NCI-H2081 treated with DMSO at 0.1 percent for 48 hours (cell line): ENCODE measurements around the gene TSTD2.

ENCODE experiments used
- DNase-seq: peaks from one replicate; lab custom pipeline; 2025; lab: John Stamatoyannopoulos, UW

The TSTD2 gene

DNA sequence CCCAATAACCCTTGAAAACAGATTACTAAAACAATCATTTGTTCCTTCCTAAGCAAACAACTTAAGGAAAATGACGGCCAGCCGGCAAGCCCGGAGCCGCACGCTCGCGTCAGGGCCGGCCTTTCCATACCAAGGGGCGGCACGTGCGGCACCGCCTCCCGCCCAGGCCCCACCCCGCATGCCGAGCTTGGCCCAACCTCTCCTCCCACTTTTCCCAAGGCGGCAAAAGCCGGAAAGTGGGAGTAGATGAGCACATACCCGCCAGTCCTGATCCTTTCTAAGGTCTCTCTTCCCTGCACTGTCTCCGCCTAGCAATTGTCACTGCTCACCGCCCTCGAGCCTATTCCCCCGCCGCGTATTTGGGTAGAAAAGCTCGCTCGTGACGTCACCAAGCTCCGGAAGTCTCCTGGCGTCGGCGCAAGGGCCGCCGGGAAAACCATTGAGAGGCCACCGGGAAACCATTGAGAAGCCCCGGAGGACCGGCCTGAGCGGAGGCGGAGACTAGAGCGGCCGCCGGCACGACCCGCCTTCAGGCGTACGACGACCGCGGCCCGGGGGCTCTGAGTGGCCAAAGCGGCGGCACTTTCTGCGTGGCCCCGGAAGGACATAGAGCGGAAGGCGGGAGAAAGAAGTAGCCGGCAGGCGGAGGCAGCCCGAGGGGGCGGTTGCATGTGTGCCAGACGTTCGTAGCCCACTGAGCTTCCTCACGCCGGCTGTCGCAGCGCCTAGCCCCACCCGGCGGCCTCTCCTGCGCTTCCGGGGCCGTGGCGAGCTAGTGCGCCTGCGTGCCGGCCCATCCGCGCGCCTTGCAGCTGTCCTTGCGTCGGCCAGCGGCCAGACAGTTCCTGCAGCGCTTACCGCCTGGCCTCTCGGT, at the start of gene TSTD2, which contains the start of gene NCBP1:
Gene TSTD2 (minus strand): TSS at position 384 of the 874 bp plus-strand sequence. CDS start 5,806 bp downstream, outside the sequence.
Gene NCBP1 (plus strand): TSS at position 837 of the 874 bp plus-strand sequence. CDS start 61 bp downstream, outside the sequence.
- peak; percentile 95 for DNase-seq

DNA sequence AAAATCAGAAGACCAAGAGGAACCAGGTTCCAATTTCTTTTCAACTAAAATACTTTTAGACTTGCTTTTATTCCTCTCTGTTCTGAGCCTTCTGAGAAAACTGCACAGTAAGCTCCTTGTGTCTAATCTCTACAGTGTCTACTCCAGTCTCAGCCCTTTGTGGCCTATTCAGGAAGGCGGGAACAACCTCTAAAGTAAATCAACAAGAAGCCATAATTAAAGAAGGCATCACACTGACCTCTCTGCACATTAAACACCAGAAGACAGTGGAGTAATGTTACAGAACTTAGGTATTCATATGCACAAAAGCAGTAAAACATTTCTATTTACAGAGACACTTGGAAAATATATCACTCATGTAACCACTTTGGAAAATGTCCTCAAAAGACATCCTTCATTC, 49.1 kb upstream of the TSTD2 start:
- DNase-seq: no peak

- DNase-seq: no peak
Measured at GRCh38 chr9:97675655-97676054, 42.5 kb upstream of the TSTD2 start.

DNA sequence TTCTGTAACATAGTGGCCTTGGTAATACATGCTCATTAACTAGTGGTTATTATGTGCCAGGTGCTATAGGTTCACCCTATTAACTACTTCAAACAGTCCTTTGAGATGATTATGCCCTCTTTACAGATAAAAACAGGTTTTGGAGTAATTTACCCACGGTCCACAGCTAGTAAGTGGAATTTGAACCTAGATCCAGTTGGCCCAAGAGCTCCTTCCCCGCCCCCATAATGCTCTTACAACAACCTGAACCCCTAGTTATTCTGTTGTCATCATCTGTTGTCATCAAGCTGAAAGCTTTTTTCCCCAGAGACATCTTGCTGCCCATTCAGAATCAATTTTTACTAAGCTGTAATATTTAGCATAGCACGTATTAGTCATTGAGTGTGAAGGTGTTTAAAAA, 40.8 kb upstream of the TSTD2 start:
- no peak for DNase-seq

- no peak for DNase-seq
Measured at GRCh38 chr9:97672403-97672802, 39.2 kb upstream of the TSTD2 start.

- DNase-seq: no peak
Measured at GRCh38 chr9:97670586-97670985, 37.4 kb upstream of the TSTD2 start.

DNA sequence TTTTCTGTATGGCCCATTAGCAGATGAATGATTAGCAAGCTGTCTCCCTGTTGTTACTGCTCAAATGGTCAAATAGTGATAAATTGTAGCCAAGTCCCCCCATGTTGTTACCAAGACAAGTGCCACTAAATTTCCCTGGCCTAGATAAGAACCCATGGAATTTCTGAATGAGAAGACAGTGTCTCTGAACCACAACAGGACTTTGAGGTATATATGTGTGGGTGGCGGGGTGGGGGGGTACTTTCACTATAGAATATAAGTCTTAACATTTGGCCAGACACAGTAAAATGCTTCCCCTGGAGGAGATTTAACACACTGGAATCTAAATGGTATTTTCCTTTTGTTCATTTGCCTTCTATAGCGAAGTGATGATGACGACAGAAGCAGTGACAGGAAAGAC, 35.3 kb upstream of the TSTD2 start:
- no peak for DNase-seq

GRCh38 chr9:97666907-97667686, 33.9 kb upstream of the TSTD2 start:
- DNase-seq: no peak

DNA sequence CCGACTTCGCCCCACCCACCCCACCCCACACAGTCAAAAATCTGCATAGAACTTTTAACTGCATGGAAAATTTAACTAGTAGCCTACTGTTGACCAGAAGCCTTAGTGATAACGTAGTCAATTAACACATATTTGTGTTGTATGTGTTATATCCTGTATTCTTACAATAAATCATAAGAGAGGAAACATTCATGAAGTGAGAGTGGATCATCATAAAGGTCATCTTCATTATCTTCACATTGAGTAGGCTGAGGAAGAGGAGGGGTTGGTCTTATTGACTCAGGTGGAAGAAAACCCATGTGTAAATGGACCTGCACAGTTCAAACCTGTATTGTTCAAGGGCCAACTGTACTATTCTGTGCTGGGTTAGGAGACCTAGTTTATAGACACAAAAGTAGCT, 32.6 kb upstream of the TSTD2 start:
- DNase-seq: no peak

DNA sequence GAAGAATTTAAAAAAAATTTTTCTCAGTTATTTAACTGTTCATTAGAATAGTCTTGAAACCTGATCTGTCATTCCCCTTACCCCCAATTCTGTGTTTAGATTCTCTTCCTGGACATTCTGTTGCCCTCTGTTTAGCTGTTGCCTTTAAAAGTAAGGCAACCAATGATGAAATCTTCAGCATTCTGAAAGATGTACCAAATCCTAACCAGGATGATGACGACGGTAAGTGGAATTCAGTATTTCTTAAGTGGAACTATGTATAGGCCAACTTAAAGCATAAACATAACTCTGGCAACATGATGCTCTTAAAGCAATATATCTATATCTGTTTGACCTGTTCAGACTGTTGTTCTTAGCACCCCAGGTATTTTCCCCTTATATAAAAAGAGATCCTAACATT, 27.7 kb upstream of the TSTD2 start:
- no peak for DNase-seq

- DNase-seq: no peak
Measured at GRCh38 chr9:97660340-97660739, 27.2 kb upstream of the TSTD2 start.

DNA sequence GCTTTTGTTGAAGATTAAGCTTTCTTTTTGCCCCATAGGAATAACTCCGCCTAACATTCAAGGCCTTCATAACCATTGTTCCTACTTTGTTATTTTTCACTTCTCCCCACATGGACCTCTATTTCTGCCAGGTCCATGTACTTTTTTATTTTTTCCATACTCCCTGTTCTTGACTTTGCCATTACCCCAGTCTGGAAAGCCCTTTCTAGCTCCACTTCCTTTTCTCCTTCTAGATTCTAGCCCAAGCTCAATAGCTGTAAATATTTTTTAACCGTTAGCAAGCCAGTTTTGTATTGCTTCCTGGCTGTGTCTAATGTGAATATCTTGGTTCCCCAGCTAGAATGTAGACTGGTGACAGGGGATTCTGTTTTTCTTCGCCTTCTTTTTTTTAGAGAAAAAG, 26.6 kb upstream of the TSTD2 start:
- DNase-seq: no peak

- no peak for DNase-seq
Measured at GRCh38 chr9:97658707-97659106, 25.5 kb upstream of the TSTD2 start.

DNA sequence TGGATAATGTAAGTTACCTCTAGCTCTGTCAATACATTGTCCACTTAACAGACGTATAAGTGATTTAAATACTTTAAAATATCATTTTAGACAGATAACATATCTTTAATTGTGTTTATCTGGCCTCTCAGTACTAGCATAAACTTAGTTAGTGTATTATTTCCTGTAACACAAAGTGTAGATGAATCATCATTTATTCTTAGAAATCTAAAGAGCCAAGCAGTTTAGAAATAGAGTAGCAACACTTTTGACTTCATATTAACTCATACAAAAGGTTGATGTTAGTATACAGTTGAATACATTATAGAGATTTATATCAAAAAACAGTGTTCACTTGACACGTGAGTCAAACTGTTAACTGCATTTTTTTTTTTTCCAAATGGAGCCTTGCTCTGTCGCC, 18.5 kb upstream of the TSTD2 start:
- no peak for DNase-seq

DNA sequence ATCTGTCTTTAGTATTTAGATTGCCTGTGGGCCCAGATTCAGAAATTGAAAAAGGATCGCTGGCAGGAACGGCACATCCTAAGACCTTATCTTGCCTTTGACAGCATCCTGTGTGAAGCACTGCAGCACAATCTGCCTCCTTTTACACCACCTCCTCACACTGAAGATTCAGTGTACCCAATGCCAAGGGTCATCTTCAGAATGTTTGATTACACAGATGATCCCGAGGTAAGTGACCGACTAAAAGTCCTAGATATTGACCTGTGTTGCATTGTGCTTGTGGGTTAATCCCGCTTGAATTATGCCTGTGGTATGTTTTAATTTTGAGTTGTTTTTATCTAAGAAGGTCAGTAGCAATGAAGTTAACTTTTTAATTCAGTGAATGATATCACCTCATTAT, 14.8 kb upstream of the TSTD2 start:
- DNase-seq: no peak

GRCh38 chr9:97645720-97646119, 12.6 kb upstream of the TSTD2 start:
- DNase-seq: no peak

DNA sequence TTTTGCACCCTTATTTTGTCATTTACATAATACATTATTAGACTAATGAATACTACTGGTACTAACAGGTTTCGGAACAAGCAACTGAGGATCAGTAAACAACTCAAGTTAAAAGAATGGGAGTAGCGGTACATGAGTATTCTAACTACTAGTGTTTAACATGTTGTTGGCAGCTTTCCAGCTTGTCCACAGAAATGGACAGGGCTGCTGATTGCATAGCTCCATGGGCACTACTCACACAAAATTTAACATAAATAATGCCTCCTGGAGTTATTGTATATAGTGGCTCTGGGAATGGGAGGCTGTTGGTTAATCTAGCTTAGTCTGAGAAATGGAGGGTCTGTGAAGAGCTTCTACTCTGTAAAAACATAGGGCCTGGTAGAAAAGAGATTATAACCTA, 7.2 kb upstream of the TSTD2 start:
- no peak for DNase-seq

DNA sequence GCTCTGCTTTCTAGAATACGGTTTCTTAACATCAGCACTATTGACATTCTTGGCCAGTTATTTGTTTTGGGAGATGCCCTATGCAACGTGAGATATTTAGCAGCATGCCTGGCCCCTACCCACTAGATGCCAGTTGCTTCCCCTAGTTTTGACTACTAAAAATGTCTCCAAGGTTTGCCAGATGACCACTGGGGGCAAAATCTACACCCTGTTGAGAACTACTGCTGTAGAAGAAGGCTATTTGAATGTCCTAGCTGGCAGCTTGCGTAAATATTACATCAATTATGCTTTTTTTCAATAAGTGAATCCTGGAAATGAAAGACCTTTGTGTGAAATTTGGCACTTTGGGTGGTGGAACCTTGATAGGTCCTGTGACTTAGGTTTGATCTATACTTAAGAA, 5.5 kb upstream of the TSTD2 start:
- DNase-seq: no peak

- DNase-seq: no peak
Measured at GRCh38 chr9:97636903-97637302, 3.7 kb upstream of the TSTD2 start.

GRCh38 chr9:97635026-97635425, 1.9 kb upstream of the TSTD2 start:
- no peak for DNase-seq

GRCh38 chr9:97633859-97634490, 807 bp upstream of the TSTD2 start:
- DNase-seq: no peak

GRCh38 chr9:97632248-97632984, 752 bp downstream of the TSTD2 start:
- DNase-seq: peak; percentile 78
